Neural cell (in vitro differentiated cells): ENCODE measurements around the gene MMP14. TPM values are rescaled to one million over a fixed set of nuclear protein-coding genes. Genes with fewer than 3 reads are reported as not detected.

Experiments used
- H2AFZ ChIP-seq: fragments of 200-600, 300-800 bp; sonication (generic), shearing (Covaris generic); 2 replicates; pipeline ENCODE4 v1.6.0; 2014; ENCODE audit warnings: low read depth, mild to moderate bottlenecking, antibody characterized with exemption, low read length, moderate library complexity
- H3F3A ChIP-seq: fragments of 200-600 bp; shearing (Covaris generic); 2 replicates; pipeline ENCODE4 v1.6.1; 2016; ENCODE audit warnings: mild to moderate bottlenecking, moderate library complexity, mixed read lengths, antibody characterized with exemption, low read length; ENCODE audit not compliant: insufficient read depth, poor library complexity, severe bottlenecking
- H3K27ac ChIP-seq: fragments of 200-600, 300-800 bp; sonication (generic), shearing (Covaris generic); 2 replicates; pipeline ENCODE4 v1.5.1; 2014; ENCODE audit warnings: mild to moderate bottlenecking, low read length, moderate library complexity
- H3K27me3 ChIP-seq: fragments of 300-800, 200-600 bp; sonication (generic), shearing (Covaris generic); 2 replicates; pipeline ENCODE4 v1.6.0; 2014; ENCODE audit warnings: mild to moderate bottlenecking, low read depth, low read length, moderate library complexity; ENCODE audit not compliant: insufficient read depth
- H3K36me3 ChIP-seq: fragments of 300-800, 200-600 bp; sonication (generic), shearing (Covaris generic); 2 replicates; pipeline ENCODE4 v1.5.1; 2014; ENCODE audit warnings: mild to moderate bottlenecking, antibody characterized with exemption, low read length, moderate library complexity; ENCODE audit not compliant: insufficient read depth
- H3K4me2 ChIP-seq: fragments of 300-800, 200-600 bp; sonication (generic), shearing (Covaris generic); 2 replicates; pipeline ENCODE4 v1.6.0; 2014; ENCODE audit warnings: mild to moderate bottlenecking, low read length
- H3K4me3 ChIP-seq: fragments of 300-800, 200-600 bp; sonication (generic), shearing (Covaris generic); 2 replicates; pipeline ENCODE4 v1.5.1; 2014; ENCODE audit warnings: mild to moderate bottlenecking, low read length, moderate library complexity
- H3K79me2 ChIP-seq: fragments of 200-600 bp; shearing (Covaris generic); replicated peaks from 2 replicates; pipeline ENCODE4 v1.6.0; 2014; ENCODE audit warnings: mild to moderate bottlenecking, low read length, moderate library complexity; ENCODE audit not compliant: insufficient read depth
- H3K9ac ChIP-seq: fragments of 300-800, 200-600 bp; sonication (generic), shearing (Covaris generic); 2 replicates; pipeline ENCODE4 v1.6.1; 2016; ENCODE audit warnings: mild to moderate bottlenecking, low read length, mixed read lengths
- H3K9me2 ChIP-seq: fragments of 200-600 bp; shearing (Covaris generic); 2 replicates; pipeline ENCODE4 v1.6.1; 2016; ENCODE audit warnings: mild to moderate bottlenecking, low read length, mixed read lengths; ENCODE audit not compliant: insufficient read depth
- H3K9me3 ChIP-seq: fragments of 200-600, 300-800 bp; sonication (generic), shearing (Covaris generic); 2 replicates; pipeline ENCODE4 v1.6.1; 2016; ENCODE audit warnings: mild to moderate bottlenecking, mixed run types, low read length, moderate library complexity, mixed read lengths
- H4K20me1 ChIP-seq: fragments of 200-600 bp; shearing (Covaris generic); 2 replicates; pipeline ENCODE4 v1.6.1; 2016; ENCODE audit warnings: mild to moderate bottlenecking, mixed run types; ENCODE audit not compliant: insufficient read depth
- EP300 ChIP-seq: fragments of 450-650 bp; conservative IDR thresholded peaks from 2 replicates; pipeline ENCODE4 v1.6.1; 2014; ENCODE audit warnings: antibody characterized with exemption, mild to moderate bottlenecking, moderate library complexity; ENCODE audit not compliant: poor library complexity, severe bottlenecking
- EZH2 ChIP-seq: fragments of 200-600, 300-800 bp; shearing (Covaris generic), sonication (generic); IDR thresholded peaks from 2 replicates; pipeline ENCODE4 v1.6.1; 2014; ENCODE audit warnings: antibody characterized with exemption, low read length, borderline replicate concordance, mild to moderate bottlenecking; ENCODE audit not compliant: insufficient read depth, poor library complexity, severe bottlenecking
- MXI1 ChIP-seq: fragments of 450-650 bp; conservative IDR thresholded peaks from 2 replicates; pipeline ENCODE4 v1.6.1; 2014; ENCODE audit warnings: antibody characterized with exemption, mild to moderate bottlenecking; ENCODE audit not compliant: poor library complexity, severe bottlenecking
- POLR2AphosphoS5 ChIP-seq: IDR thresholded peaks from 2 replicates; pipeline ENCODE4 v1.6.1; 2012
- RAD21 ChIP-seq: fragments of 450-650 bp; conservative IDR thresholded peaks from 2 replicates; pipeline ENCODE4 v1.6.1; 2014; ENCODE audit warnings: antibody characterized with exemption, mild to moderate bottlenecking, moderate library complexity
- SMC3 ChIP-seq: fragments of 450-650 bp; conservative IDR thresholded peaks from 2 replicates; pipeline ENCODE4 v1.6.1; 2014; ENCODE audit warnings: antibody characterized with exemption, mild to moderate bottlenecking, moderate library complexity; ENCODE audit not compliant: poor library complexity
- TAF1 ChIP-seq: IDR thresholded peaks from 2 replicates; pipeline ENCODE4 v1.6.1; 2012; ENCODE audit warnings: low read depth
- polyA plus RNA-seq: library from polyadenylated mRNA; depleted of rRNA; stranded (reverse); fragments of >200 nt; gene quantifications from 2 replicates; pipeline ENCODE4 v1.2.3, GENCODE V29; 2014
- TF ChIP-seq, protein P1 (sequence below): fragments of 450-650 bp; IDR thresholded peaks from 2 replicates; pipeline ENCODE4 v1.5.1; 2014; ENCODE audit warnings: antibody characterized with exemption, mild to moderate bottlenecking, moderate library complexity; ENCODE audit not compliant: poor library complexity, severe bottlenecking
- TF ChIP-seq, protein P2 (sequence below): IDR thresholded peaks from 2 replicates; pipeline ENCODE4 v1.6.1; 2012; ENCODE audit warnings: borderline replicate concordance

The MMP14 gene
- polyA plus RNA-seq, 1 donor from 2014 or later = 1.5 TPM

DNA sequence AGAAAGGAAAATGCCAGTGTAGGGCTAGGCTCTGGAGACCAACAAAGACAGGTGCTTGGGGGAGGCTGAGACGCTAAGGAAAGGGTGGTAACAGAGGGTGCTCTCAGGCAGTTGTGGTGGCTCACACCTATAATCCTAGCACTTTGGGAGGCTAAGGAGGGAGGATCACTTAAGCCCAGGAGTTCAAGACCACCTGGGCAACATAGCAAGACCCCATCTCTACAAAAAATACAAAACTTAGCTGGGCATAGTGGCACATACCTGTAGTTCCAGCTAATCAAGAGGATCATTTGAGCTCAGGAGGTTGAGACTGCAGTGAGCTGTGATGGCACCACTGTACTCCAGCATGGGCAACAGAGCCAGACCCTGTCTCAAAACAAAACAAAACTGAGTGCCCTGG is 59.0 kb downstream of the MMP14 start:
- H3K9ac ChIP-seq = no peak overlapping the region
- TF ChIP-seq EZH2 (no peak), TAF1 (no peak), EP300 (no peak), POLR2AphosphoS5 (no peak), SMC3 (no peak), RAD21 (no peak), MXI1 (no peak)
- TF ChIP-seq, protein P1, sequence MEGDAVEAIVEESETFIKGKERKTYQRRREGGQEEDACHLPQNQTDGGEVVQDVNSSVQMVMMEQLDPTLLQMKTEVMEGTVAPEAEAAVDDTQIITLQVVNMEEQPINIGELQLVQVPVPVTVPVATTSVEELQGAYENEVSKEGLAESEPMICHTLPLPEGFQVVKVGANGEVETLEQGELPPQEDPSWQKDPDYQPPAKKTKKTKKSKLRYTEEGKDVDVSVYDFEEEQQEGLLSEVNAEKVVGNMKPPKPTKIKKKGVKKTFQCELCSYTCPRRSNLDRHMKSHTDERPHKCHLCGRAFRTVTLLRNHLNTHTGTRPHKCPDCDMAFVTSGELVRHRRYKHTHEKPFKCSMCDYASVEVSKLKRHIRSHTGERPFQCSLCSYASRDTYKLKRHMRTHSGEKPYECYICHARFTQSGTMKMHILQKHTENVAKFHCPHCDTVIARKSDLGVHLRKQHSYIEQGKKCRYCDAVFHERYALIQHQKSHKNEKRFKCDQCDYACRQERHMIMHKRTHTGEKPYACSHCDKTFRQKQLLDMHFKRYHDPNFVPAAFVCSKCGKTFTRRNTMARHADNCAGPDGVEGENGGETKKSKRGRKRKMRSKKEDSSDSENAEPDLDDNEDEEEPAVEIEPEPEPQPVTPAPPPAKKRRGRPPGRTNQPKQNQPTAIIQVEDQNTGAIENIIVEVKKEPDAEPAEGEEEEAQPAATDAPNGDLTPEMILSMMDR = no peak
- TF ChIP-seq, protein P2, sequence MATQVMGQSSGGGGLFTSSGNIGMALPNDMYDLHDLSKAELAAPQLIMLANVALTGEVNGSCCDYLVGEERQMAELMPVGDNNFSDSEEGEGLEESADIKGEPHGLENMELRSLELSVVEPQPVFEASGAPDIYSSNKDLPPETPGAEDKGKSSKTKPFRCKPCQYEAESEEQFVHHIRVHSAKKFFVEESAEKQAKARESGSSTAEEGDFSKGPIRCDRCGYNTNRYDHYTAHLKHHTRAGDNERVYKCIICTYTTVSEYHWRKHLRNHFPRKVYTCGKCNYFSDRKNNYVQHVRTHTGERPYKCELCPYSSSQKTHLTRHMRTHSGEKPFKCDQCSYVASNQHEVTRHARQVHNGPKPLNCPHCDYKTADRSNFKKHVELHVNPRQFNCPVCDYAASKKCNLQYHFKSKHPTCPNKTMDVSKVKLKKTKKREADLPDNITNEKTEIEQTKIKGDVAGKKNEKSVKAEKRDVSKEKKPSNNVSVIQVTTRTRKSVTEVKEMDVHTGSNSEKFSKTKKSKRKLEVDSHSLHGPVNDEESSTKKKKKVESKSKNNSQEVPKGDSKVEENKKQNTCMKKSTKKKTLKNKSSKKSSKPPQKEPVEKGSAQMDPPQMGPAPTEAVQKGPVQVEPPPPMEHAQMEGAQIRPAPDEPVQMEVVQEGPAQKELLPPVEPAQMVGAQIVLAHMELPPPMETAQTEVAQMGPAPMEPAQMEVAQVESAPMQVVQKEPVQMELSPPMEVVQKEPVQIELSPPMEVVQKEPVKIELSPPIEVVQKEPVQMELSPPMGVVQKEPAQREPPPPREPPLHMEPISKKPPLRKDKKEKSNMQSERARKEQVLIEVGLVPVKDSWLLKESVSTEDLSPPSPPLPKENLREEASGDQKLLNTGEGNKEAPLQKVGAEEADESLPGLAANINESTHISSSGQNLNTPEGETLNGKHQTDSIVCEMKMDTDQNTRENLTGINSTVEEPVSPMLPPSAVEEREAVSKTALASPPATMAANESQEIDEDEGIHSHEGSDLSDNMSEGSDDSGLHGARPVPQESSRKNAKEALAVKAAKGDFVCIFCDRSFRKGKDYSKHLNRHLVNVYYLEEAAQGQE = no peak
- H3K27me3 ChIP-seq = no peaks in the 10 kb centered on the region
- H3K36me3 ChIP-seq = no peaks in the 10 kb centered on the region
- H3K79me2 ChIP-seq = no peaks in the 10 kb centered on the region
- H2AFZ ChIP-seq = no peak overlapping the region
- no peaks in the 10 kb centered on the region for H4K20me1 ChIP-seq
- no peaks in the 10 kb centered on the region for H3F3A ChIP-seq
- no peaks in the 10 kb centered on the region for H3K9me3 ChIP-seq
- peak overlapping the region; percentile 83 for H3K27ac ChIP-seq
- H3K4me2 ChIP-seq = no peak overlapping the region
- H3K4me3 ChIP-seq = no peak overlapping the region
- H3K9me2 ChIP-seq = no peaks in the 10 kb centered on the region

DNA sequence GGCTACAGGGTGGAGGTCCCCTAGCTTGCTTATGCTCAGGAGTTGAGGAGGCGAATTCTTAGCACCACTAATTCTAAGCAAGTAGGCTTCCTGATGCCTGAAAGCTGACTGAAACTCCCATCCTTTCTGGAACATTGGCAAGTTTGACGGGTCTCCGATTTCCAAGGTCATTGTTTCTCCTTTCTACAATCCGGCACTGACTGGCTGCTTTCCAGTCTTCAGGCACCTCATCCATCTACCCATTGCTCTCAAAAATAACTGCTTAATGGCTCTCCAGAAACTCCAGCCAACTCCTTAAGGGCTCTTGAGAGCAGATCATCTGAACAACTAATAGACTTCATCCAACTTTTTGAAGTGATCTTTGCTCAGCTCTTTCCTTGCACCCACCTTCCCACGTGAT is 60.0 kb downstream of the MMP14 start:
- H3F3A ChIP-seq = no peaks in the 10 kb centered on the region
- H3K79me2 ChIP-seq = no peaks in the 10 kb centered on the region
- H3K9me2 ChIP-seq = no peaks in the 10 kb centered on the region
- TF ChIP-seq TAF1 = no peak
- no peaks in the 10 kb centered on the region for H3K36me3 ChIP-seq
- H3K9ac ChIP-seq = peak overlapping the region; percentile 53
- peak overlapping the region; percentile 57 for H3K4me3 ChIP-seq
- no peak overlapping the region for H2AFZ ChIP-seq
- H4K20me1 ChIP-seq = no peaks in the 10 kb centered on the region
- peak overlapping the region; percentile 83 for H3K27ac ChIP-seq
- no peaks in the 10 kb centered on the region for H3K27me3 ChIP-seq
- no peaks in the 10 kb centered on the region for H3K9me3 ChIP-seq
- H3K4me2 ChIP-seq = peak overlapping the region; percentile 78

DNA sequence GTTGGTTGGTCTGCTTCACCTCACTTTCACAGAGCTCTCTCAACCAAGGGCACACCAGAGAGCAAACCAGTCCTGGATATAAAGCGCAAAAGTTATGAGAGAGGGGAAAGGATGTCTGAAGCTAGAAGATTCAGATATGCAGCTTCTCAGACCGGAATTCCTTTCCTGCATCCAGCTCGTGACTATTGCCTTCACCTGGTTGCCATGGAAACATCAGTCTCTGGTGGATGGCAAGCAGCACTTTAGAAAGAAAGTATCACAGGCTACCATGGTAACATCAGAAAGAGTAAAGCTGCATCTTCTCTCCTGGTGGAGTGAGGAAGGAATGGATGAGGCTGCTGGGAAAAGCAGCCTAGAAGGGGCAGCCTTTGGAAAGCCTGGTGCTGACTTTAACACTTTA is 60.4 kb downstream of the MMP14 start:
- H4K20me1 ChIP-seq = no peaks in the 10 kb centered on the region
- H3K36me3 ChIP-seq = no peaks in the 10 kb centered on the region
- no peaks in the 10 kb centered on the region for H3K9me3 ChIP-seq
- no peaks in the 10 kb centered on the region for H3K9me2 ChIP-seq
- H3F3A ChIP-seq = no peaks in the 10 kb centered on the region
- no peaks in the 10 kb centered on the region for H3K27me3 ChIP-seq
- H3K79me2 ChIP-seq = no peaks in the 10 kb centered on the region
- peak overlapping the region; percentile 78 for H3K4me2 ChIP-seq
- H2AFZ ChIP-seq = no peak overlapping the region
- H3K9ac ChIP-seq = peak overlapping the region; percentile 53
- peak overlapping the region; percentile 57 for H3K4me3 ChIP-seq
- TF ChIP-seq SMC3 (peak; percentile 56), POLR2AphosphoS5 (no peak), EZH2 (no peak), EP300 (peak; percentile 65), RAD21 (peak; percentile 48), MXI1 (peak; percentile 71)
- TF ChIP-seq, protein P2 = peak; percentile 71
- TF ChIP-seq, protein P1 = peak; percentile 42
- peak overlapping the region; percentile 83 for H3K27ac ChIP-seq
